Measurements from ENCODE around the gene LRP1. TPM values are rescaled to one million over a fixed set of nuclear protein-coding genes. Genes with fewer than 3 reads are reported as not detected.
A peak's percentile ranks its signal among the peaks of the same experiment; 100 is the strongest.

Gene LRP1
- total RNA-seq, 1 donor from 2014 or later: 24.5 TPM

GRCh38 chr12:57183939-57184725 lies 55.8 kb downstream of the LRP1 start:
- Histone ChIP-seq H3K4me3 (ENCODE audit: low read depth, low read length) (no peak overlapping the region), H3K27me3 (ENCODE audit: control insufficient read depth, insufficient read depth, low read length) (no peaks in the 10 kb centered on the region), H3K36me3 (ENCODE audit: control insufficient read depth, insufficient read depth, low read length) (peaks cover 56% of the 10 kb centered on the region)
- no peak for TF ChIP-seq CTCF (IDR thresholded peaks at IDR 0.05; ENCODE audit: insufficient read depth, low read length, severe bottlenecking)
- no peak for FAIRE-seq
- DNase-seq (ENCODE audit: low read depth): no peak

DNA sequence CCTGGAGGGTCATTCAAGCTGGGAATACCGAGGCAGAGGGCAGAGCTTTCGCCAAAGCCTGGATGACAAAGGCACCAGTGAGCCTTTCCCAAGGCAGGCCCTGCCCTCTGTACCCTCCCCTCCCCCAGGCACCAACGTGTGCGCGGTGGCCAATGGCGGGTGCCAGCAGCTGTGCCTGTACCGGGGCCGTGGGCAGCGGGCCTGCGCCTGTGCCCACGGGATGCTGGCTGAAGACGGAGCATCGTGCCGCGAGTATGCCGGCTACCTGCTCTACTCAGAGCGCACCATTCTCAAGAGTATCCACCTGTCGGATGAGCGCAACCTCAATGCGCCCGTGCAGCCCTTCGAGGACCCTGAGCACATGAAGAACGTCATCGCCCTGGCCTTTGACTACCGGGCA lies 57.1 kb downstream of the LRP1 start:
- FAIRE-seq (no peak), DNase-seq (ENCODE audit: low read depth) (no peak)
- no peaks in the 10 kb centered on the region for H3K27me3 ChIP-seq (ENCODE audit: control insufficient read depth, insufficient read depth, low read length)
- TF ChIP-seq CTCF (IDR thresholded peaks at IDR 0.05; ENCODE audit: insufficient read depth, low read length, severe bottlenecking): no peak
- no peak overlapping the region for H3K4me3 ChIP-seq (ENCODE audit: low read depth, low read length)
- H3K36me3 ChIP-seq (ENCODE audit: control insufficient read depth, insufficient read depth, low read length): peaks cover 50% of the 10 kb centered on the region

GRCh38 chr12:57185906-57186508 lies 57.7 kb downstream of the LRP1 start:
- FAIRE-seq (peak; percentile 95), DNase-seq (ENCODE audit: low read depth) (no peak)
- TF ChIP-seq CTCF (IDR thresholded peaks at IDR 0.05; ENCODE audit: insufficient read depth, low read length, severe bottlenecking): no peak
- Histone ChIP-seq H3K27me3 (ENCODE audit: control insufficient read depth, insufficient read depth, low read length) (no peaks in the 10 kb centered on the region), H3K36me3 (ENCODE audit: control insufficient read depth, insufficient read depth, low read length) (peaks cover 48% of the 10 kb centered on the region), H3K4me3 (ENCODE audit: low read depth, low read length) (no peak overlapping the region)

DNA sequence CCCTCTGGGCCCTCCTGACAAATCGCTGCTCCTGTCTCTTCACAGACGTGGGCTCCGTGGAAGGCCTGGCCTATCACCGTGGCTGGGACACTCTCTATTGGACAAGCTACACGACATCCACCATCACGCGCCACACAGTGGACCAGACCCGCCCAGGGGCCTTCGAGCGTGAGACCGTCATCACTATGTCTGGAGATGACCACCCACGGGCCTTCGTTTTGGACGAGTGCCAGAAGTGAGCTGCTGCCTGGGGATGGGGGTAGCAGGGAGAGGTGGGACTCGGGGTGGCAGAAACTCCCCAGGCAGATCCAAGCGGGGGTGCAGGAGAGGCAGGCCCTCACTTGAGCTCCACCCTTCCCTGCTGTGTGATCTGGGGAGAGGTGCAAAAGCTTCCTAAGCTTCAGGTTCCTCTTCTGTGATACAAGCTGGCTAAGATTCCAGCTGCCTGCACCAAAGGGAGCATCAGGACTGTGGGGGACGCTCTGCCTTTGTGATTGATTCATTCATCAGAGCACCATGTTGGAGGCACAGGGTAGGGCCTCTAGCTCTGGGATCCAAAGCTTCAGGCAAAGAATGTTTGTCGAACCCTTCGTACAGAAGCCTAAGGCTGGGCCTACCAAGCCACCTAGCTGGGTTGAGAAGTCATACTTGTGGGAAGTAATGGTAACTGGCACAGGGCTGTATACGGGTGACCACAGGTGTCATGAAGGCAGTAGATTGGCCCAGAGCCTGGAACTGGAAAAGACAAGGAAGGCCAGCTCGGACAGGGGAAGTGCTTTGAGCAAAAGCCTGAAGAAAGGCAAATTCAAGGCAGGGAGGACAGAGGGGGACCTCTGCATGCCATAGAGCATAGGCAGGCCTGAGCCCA lies 59.2 kb downstream of the LRP1 start:
- no peak for DNase-seq (ENCODE audit: low read depth)

GRCh38 chr12:57188090-57188425 lies 59.8 kb downstream of the LRP1 start:
- DNase-seq (ENCODE audit: low read depth) (peak; percentile 49), FAIRE-seq (no peak)
- TF ChIP-seq CTCF (IDR thresholded peaks at IDR 0.05; ENCODE audit: insufficient read depth, low read length, severe bottlenecking): no peak
- H3K4me3 ChIP-seq (ENCODE audit: low read depth, low read length): no peak overlapping the region
- H3K27me3 ChIP-seq (ENCODE audit: control insufficient read depth, insufficient read depth, low read length): no peaks in the 10 kb centered on the region
- peaks cover 62% of the 10 kb centered on the region for H3K36me3 ChIP-seq (ENCODE audit: control insufficient read depth, insufficient read depth, low read length)

More for the DNA sequence above, 59.2 kb downstream of the LRP1 start:
- peaks cover 60% of the 10 kb centered on the region for H3K36me3 ChIP-seq (ENCODE audit: control insufficient read depth, insufficient read depth, low read length)
- peak; percentile 81 for FAIRE-seq
- H3K27me3 ChIP-seq (ENCODE audit: control insufficient read depth, insufficient read depth, low read length): no peaks in the 10 kb centered on the region
- no peak for TF ChIP-seq CTCF (IDR thresholded peaks at IDR 0.05; ENCODE audit: insufficient read depth, low read length, severe bottlenecking)
- no peak overlapping the region for H3K4me3 ChIP-seq (ENCODE audit: low read depth, low read length)

Measured in bronchial epithelial cell (primary cell).